ENCODE data around the gene TENM4.

Gene TENM4

DNA sequence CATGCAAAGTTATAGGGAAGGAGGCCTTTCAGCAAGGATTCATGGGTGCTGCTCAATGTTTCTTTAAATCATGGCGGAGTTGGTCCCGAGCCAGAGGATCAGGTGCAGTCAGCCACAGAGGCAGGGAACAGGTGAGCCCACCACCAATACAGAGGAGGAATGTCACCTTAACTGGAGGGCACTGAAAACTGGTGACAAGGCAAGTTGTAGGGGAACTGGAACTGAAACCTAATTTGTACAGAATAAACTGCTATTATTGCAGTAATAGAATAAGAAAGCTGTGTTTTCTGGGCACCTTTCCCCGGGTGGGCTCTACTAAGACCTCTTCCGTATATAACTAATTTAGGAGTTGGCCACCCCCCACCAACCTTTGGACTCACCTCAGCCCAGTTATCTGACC, 570.2 kb downstream of the TENM4 start:
- no peak for ATAC-seq
- TF ChIP-seq ARNTL (CRISPR knock-in tag; IDR thresholded peaks at IDR 0.05; ENCODE audit: borderline replicate concordance, low read depth) = no peak
- TF ChIP-seq, protein P1, sequence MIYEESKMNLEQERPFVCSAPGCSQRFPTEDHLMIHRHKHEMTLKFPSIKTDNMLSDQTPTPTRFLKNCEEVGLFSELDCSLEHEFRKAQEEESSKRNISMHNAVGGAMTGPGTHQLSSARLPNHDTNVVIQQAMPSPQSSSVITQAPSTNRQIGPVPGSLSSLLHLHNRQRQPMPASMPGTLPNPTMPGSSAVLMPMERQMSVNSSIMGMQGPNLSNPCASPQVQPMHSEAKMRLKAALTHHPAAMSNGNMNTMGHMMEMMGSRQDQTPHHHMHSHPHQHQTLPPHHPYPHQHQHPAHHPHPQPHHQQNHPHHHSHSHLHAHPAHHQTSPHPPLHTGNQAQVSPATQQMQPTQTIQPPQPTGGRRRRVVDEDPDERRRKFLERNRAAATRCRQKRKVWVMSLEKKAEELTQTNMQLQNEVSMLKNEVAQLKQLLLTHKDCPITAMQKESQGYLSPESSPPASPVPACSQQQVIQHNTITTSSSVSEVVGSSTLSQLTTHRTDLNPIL (CRISPR knock-in tag; IDR thresholded peaks at IDR 0.05; ENCODE audit: low read depth) = no peak
- TF ChIP-seq ZC3H10 (CRISPR knock-in tag; IDR thresholded peaks at IDR 0.05) = no peak
- no peak for TF ChIP-seq SNAI2 (CRISPR knock-in tag; IDR thresholded peaks at IDR 0.05)
- TF ChIP-seq ESRRG (CRISPR knock-in tag; IDR thresholded peaks at IDR 0.05) = no peak
- no peak for TF ChIP-seq TOX (CRISPR knock-in tag; IDR thresholded peaks at IDR 0.05; ENCODE audit: borderline replicate concordance)
- TF ChIP-seq, protein P2, sequence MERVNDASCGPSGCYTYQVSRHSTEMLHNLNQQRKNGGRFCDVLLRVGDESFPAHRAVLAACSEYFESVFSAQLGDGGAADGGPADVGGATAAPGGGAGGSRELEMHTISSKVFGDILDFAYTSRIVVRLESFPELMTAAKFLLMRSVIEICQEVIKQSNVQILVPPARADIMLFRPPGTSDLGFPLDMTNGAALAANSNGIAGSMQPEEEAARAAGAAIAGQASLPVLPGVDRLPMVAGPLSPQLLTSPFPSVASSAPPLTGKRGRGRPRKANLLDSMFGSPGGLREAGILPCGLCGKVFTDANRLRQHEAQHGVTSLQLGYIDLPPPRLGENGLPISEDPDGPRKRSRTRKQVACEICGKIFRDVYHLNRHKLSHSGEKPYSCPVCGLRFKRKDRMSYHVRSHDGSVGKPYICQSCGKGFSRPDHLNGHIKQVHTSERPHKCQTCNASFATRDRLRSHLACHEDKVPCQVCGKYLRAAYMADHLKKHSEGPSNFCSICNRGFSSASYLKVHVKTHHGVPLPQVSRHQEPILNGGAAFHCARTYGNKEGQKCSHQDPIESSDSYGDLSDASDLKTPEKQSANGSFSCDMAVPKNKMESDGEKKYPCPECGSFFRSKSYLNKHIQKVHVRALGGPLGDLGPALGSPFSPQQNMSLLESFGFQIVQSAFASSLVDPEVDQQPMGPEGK (CRISPR knock-in tag; IDR thresholded peaks at IDR 0.05; ENCODE audit: borderline replicate concordance) = no peak
- TF ChIP-seq, protein P3, sequence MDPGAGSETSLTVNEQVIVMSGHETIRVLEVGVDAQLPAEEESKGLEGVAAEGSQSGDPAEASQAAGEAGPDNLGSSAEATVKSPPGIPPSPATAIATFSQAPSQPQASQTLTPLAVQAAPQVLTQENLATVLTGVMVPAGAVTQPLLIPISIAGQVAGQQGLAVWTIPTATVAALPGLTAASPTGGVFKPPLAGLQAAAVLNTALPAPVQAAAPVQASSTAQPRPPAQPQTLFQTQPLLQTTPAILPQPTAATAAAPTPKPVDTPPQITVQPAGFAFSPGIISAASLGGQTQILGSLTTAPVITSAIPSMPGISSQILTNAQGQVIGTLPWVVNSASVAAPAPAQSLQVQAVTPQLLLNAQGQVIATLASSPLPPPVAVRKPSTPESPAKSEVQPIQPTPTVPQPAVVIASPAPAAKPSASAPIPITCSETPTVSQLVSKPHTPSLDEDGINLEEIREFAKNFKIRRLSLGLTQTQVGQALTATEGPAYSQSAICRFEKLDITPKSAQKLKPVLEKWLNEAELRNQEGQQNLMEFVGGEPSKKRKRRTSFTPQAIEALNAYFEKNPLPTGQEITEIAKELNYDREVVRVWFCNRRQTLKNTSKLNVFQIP (CRISPR knock-in tag; IDR thresholded peaks at IDR 0.05; ENCODE audit: borderline replicate concordance, low read depth) = no peak
- TF ChIP-seq ZNF8 (CRISPR knock-in tag; IDR thresholded peaks at IDR 0.05) = no peak
- TF ChIP-seq ISL1 (CRISPR knock-in tag; IDR thresholded peaks at IDR 0.05) = no peak
- TF ChIP-seq OSR1 (CRISPR knock-in tag; IDR thresholded peaks at IDR 0.05) = no peak
- TF ChIP-seq ZFP3 (CRISPR knock-in tag; IDR thresholded peaks at IDR 0.05) = no peak
- no peak for TF ChIP-seq TCF4 (CRISPR knock-in tag; IDR thresholded peaks at IDR 0.05; ENCODE audit: borderline replicate concordance)

DNA sequence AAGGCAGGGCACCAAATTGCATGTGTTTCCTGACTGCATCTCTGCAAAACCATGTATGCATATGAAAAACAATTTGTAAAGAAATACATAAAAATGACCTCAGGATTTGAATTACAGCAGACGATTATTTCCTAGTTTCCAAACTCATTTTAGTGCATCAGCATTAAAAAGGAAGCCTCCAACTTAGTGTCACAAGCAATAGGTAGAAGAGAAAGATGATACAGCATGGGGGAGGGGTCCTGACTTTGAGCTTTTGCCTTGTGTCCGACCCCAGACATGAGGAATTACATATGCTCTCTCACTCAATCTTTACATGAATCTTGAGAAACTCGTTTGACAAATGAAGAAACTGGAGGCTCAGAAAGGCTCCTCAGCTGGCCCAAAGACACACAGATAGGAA, 571.5 kb downstream of the TENM4 start:
- ATAC-seq = no peak
- TF ChIP-seq ZNF70 (CRISPR knock-in tag; IDR thresholded peaks at IDR 0.05) (no peak), RARB (CRISPR knock-in tag; IDR thresholded peaks at IDR 0.05) (no peak), ZNF565 (CRISPR knock-in tag; conservative IDR thresholded peaks at IDR 0.05; ENCODE audit: low read depth) (no peak), ZFP3 (CRISPR knock-in tag; IDR thresholded peaks at IDR 0.05) (no peak), CSDC2 (CRISPR knock-in tag; IDR thresholded peaks at IDR 0.05) (no peak), ZNF8 (CRISPR knock-in tag; IDR thresholded peaks at IDR 0.05) (no peak), GLIS3 (CRISPR knock-in tag; IDR thresholded peaks at IDR 0.05) (no peak), ZFP30 (CRISPR knock-in tag; IDR thresholded peaks at IDR 0.05) (no peak), ZC3H10 (CRISPR knock-in tag; IDR thresholded peaks at IDR 0.05) (no peak), ISL1 (CRISPR knock-in tag; IDR thresholded peaks at IDR 0.05) (no peak), ARNTL (CRISPR knock-in tag; IDR thresholded peaks at IDR 0.05; ENCODE audit: borderline replicate concordance, low read depth) (no peak), TOX (CRISPR knock-in tag; IDR thresholded peaks at IDR 0.05; ENCODE audit: borderline replicate concordance) (no peak), PPARA (CRISPR knock-in tag; IDR thresholded peaks at IDR 0.05; ENCODE audit: borderline replicate concordance) (no peak), BACH2 (CRISPR knock-in tag; IDR thresholded peaks at IDR 0.05; ENCODE audit: borderline replicate concordance) (no peak), ESRRG (CRISPR knock-in tag; IDR thresholded peaks at IDR 0.05) (no peak), SNAI2 (CRISPR knock-in tag; IDR thresholded peaks at IDR 0.05) (no peak)
- TF ChIP-seq, protein P1 (CRISPR knock-in tag; IDR thresholded peaks at IDR 0.05; ENCODE audit: low read depth) = no peak
- TF ChIP-seq, protein P2 (CRISPR knock-in tag; IDR thresholded peaks at IDR 0.05; ENCODE audit: borderline replicate concordance) = no peak
- TF ChIP-seq, protein P4, sequence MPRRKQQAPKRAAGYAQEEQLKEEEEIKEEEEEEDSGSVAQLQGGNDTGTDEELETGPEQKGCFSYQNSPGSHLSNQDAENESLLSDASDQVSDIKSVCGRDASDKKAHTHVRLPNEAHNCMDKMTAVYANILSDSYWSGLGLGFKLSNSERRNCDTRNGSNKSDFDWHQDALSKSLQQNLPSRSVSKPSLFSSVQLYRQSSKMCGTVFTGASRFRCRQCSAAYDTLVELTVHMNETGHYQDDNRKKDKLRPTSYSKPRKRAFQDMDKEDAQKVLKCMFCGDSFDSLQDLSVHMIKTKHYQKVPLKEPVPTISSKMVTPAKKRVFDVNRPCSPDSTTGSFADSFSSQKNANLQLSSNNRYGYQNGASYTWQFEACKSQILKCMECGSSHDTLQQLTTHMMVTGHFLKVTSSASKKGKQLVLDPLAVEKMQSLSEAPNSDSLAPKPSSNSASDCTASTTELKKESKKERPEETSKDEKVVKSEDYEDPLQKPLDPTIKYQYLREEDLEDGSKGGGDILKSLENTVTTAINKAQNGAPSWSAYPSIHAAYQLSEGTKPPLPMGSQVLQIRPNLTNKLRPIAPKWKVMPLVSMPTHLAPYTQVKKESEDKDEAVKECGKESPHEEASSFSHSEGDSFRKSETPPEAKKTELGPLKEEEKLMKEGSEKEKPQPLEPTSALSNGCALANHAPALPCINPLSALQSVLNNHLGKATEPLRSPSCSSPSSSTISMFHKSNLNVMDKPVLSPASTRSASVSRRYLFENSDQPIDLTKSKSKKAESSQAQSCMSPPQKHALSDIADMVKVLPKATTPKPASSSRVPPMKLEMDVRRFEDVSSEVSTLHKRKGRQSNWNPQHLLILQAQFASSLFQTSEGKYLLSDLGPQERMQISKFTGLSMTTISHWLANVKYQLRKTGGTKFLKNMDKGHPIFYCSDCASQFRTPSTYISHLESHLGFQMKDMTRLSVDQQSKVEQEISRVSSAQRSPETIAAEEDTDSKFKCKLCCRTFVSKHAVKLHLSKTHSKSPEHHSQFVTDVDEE (CRISPR knock-in tag; IDR thresholded peaks at IDR 0.05) = no peak
- TF ChIP-seq, protein P3 (CRISPR knock-in tag; IDR thresholded peaks at IDR 0.05; ENCODE audit: borderline replicate concordance, low read depth) = no peak
